HepG2 (cell line): ENCODE measurements around the gene ACAP2. TPM values are rescaled to one million over a fixed set of nuclear protein-coding genes. Genes with fewer than 3 reads are reported as not detected.

ENCODE experiments used
- ATAD3A ChIP-seq: sonication (generic); formaldehyde crosslinking; IDR thresholded peaks from 2 replicates; pipeline ENCODE4 v1.4.0; 2020; ENCODE audit warnings: missing genetic modification reagents
- CENPBD1 ChIP-seq: sonication (generic); formaldehyde crosslinking; IDR thresholded peaks from 2 replicates; pipeline ENCODE4 v1.8.0; 2022; ENCODE audit warnings: missing genetic modification reagents, low read depth, mild to moderate bottlenecking, borderline replicate concordance
- NCOR1 ChIP-seq: fragments of 200-600 bp; sonication (generic); IDR thresholded peaks from 2 replicates; pipeline ENCODE4 v1.7.0; 2017; ENCODE audit warnings: antibody characterized with exemption, low read length, borderline replicate concordance
- PRDM15 ChIP-seq: sonication (generic); formaldehyde crosslinking; IDR thresholded peaks from 2 replicates; pipeline ENCODE4 v1.4.0; 2020; ENCODE audit warnings: missing genetic modification reagents
- SOX13 ChIP-seq, 3 experiments: fragments of 450-650 bp in 1 of 3; sonication (generic) in 1 of 3; formaldehyde crosslinking in 1 of 3; IDR thresholded peaks in 2 of 3; conservative IDR thresholded peaks in 1 of 3; 2 replicates each; pipeline versions ENCODE4 v1.5.0 to v1.6.1; 2016 to 2020; ENCODE audit warnings: antibody characterized with exemption in 1 of 3, mild to moderate bottlenecking in 1 of 3, missing compliant biosample characterization in 1 of 3, missing genetic modification reagents in 1 of 3, moderate library complexity in 1 of 3
- ZNF512B ChIP-seq: sonication (generic); formaldehyde crosslinking; IDR thresholded peaks from 2 replicates; pipeline ENCODE4 v1.5.1; 2020; ENCODE audit warnings: missing genetic modification reagents, mild to moderate bottlenecking, borderline replicate concordance
- ZNF652 ChIP-seq: IDR thresholded peaks from 2 replicates; pipeline ENCODE4 v1.6.1; 2016; ENCODE audit warnings: low read depth, borderline replicate concordance
- polyA plus RNA-seq, 8 experiments: library from polyadenylated mRNA; depleted of rRNA in 3 of 8; stranded (reverse) in 7 of 8; unstranded in 1 of 8; fragments of >200 nt; fragmentation: Illumina TruSeq in 4 of 8; extraction: Trizol in 4 of 8; gene quantifications; 2 replicates each; pipeline versions ENCODE4 v1.2.1 to v1.2.3, GENCODE V29; 2011 to 2016; ENCODE audit warnings: low read depth in 4 of 8, missing spikeins in 1 of 8, mixed read lengths in 1 of 8; ENCODE audit not compliant: insufficient read depth in 1 of 8
- total RNA-seq, 5 experiments: library from RNA; depleted of rRNA; stranded (reverse); fragments of >200 nt; fragmentation: Illumina TruSeq; extraction: Trizol; gene quantifications; 2 replicates each; pipeline ENCODE4 v1.2.3, GENCODE V29; 2016; ENCODE audit warnings: low read depth in 1 of 5

Gene ACAP2
- total and polyA plus RNA-seq, 2 of the 13 experiments (the other 11 are each of a cell fraction or from before 2014, with no cell fraction given), result 7.3 to 23.9 TPM

GRCh38 chr3:195319060-195319459, 123.8 kb downstream of the ACAP2 start (continued):
- TF ChIP-seq CENPBD1 (CRISPR knock-in tag) (no peak), ZNF652 (CRISPR knock-in tag) (no peak), PRDM15 (CRISPR knock-in tag) (no peak), ATAD3A (CRISPR knock-in tag) (no peak), SOX13 (IDR thresholded peaks at IDR 0.05) (no peak), SOX13 (CRISPR knock-in tag; conservative IDR thresholded peaks at IDR 0.05 in 1 of 2, IDR thresholded peaks at IDR 0.05 in 1 of 2) (no peak), ZNF512B (no peak), NCOR1 (no peak)
